Midbrain (tissue), 1 donor: ENCODE data around the gene CYLD.

Experiments used
- DNase-seq: peaks from one replicate; lab custom pipeline; 2025; lab: John Stamatoyannopoulos, UW

Gene CYLD

DNA sequence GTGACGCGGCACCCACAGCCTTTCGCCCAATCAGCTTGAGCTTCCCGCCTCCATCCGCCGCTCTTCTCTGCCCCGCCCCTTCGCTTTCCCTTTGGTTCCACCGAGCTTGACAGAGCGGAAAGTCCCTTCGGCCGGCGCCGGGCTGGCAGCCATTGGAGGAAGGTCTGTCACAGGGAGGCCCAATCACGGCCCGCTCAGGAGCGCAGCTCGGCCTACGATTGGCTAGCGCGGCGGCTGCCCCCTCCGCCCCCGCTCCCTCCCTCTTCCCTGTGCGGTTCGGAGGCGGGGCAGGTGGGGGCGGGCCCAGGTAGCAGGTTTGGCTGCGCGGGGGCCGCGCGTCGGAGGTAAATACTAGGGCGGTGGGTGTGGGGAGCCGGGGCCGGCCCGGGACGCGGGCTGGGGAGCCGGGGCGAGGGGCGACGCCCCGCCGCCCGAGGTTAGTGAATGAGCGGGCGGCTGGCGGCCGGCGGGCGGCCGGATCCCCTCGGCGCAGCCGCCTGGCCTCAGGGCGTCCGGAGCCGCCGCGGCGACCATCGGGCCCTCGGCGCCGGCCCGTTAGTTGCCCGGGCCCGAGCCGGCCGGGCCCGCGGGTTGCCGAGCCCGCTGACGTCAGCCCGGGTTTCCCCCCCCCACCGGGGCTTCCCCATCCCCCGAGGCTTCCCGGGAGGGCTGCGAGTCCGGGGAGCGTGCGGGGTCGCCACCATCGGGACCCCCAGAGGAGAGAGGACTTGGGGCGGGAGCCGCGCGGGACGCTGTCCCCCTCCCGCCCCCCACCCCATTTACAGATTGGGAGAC lies at the start of gene CYLD:
Gene CYLD (plus strand): TSS at position 306 of the 795 bp plus-strand sequence. CDS start 7,613 bp downstream, outside the sequence.
- peak; percentile 100 for DNase-seq

DNA sequence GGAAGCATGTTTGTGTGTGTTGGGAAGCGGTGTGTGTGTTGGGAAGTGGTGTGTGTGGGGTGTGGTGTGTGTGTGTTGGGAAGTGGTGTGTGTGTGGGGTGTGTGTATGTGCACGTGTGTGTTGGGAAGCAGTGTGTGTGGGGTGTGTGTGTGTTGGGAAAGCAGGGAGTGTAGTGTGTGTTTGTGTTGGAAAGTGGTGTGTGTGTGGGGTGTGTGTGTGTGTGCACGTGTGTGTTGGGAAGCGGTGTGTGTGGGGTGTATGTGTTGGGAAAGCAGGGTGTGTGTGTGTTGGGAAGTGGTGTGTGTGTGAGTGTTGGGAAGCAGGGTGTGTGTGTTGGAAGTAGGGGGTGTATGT lies 49.3 kb upstream of the CYLD start:
- DNase-seq: no peak

- DNase-seq: no peak
These were observed 48.7 kb upstream of the CYLD start, which contains the start of gene NOD2 for GRCh38 chr16:50692999-50693781. TSS of gene NOD2 (plus strand) at chr16:50693606. CDS start at chr16:50699496, 5,890 bp downstream.

DNA sequence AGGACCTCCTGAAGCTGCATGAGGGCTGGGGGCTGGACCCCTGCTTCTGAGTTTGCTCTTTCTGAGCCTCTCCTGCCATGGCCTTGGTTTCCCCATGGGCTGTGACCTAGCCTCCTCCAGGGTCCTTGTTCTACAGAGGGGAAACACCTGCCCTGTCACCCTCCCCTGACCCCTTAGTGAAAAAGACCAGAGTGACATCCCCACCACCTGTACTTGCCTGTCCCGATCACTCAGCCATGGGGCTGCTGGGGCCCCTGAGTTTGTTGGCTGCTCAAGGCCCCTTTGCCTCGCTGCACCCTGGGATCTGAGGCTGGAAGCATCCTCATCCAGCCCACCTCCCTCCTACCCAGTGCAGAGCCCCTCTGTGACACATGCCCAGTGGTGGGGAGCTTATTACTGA lies 47.7 kb upstream of the CYLD start:
- no peak for DNase-seq

- DNase-seq: no peak
These were observed 46.6 kb upstream of the CYLD start for GRCh38 chr16:50695017-50696000.

DNA sequence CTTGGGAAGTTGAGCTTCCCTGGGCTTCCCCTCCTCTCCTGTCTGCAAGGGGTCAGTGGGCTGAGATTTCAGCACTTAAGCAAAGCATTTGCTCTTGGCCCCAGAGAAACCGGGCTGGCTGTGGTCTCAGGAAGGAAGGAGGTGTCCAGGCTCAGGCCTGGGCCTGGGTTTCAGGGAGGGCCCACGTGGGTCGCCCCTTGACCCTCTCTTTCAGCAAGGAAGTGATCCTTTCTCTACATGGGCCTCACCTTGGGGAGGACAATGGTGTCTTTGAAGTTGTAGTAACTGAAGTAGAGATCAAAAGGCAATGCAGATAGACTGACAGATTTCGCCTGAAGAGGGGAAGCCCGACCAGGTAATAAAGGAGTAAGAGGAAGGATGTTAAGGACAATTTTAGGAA lies 45.8 kb upstream of the CYLD start:
- no peak for DNase-seq

DNA sequence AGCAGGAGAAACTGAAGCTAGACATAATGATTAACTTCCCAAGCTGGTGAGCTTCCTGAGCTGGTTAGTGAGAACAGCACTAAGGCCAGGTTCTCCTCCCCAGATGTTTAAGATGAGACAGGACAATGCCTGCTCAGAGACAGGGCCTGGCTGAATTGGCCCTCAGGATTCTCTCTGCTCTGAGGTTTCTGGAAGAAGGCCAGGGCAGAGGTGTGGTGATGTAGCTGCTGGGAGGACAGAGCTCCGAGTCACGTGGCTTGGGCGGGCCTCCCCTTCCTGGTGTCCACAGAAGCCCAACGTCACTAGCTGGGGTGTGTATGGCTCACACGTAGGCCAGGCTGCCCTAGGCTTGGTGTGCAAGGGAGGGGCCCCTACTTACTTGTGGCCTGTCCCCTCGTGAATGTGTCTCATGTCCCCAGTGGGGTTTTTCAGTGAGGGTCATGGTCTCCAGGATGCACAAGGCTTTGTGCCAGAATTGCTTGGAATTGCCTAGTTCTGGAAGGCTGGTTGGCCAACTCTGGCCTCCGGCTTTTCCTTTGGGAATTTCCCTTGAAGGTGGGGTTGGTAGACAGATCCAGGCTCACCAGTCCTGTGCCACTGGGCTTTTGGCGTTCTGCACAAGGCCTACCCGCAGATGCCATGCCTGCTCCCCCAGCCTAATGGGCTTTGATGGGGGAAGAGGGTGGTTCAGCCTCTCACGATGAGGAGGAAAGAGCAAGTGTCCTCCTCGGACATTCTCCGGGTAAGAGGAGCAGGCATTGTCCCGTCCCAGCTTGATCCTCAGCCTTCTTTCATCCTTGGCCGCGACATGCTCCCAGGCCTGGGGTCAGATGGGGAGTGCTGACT lies 45.1 kb upstream of the CYLD start:
- no peak for DNase-seq

DNA sequence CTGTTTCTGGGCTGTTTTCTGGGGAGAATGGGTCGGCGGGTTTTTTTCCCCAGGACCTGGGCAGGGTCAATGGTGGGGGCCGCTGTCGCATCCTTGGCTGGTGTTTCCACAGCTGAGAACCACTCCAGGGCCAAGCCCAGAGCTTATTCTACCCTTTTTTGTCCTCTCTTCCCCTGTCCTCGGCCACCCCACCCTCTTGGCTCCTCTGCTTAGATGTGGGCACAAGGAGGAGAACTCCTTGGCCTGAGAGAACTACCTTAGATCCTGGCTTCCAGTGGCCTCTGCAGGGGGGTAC lies 44.5 kb upstream of the CYLD start:
- no peak for DNase-seq

DNA sequence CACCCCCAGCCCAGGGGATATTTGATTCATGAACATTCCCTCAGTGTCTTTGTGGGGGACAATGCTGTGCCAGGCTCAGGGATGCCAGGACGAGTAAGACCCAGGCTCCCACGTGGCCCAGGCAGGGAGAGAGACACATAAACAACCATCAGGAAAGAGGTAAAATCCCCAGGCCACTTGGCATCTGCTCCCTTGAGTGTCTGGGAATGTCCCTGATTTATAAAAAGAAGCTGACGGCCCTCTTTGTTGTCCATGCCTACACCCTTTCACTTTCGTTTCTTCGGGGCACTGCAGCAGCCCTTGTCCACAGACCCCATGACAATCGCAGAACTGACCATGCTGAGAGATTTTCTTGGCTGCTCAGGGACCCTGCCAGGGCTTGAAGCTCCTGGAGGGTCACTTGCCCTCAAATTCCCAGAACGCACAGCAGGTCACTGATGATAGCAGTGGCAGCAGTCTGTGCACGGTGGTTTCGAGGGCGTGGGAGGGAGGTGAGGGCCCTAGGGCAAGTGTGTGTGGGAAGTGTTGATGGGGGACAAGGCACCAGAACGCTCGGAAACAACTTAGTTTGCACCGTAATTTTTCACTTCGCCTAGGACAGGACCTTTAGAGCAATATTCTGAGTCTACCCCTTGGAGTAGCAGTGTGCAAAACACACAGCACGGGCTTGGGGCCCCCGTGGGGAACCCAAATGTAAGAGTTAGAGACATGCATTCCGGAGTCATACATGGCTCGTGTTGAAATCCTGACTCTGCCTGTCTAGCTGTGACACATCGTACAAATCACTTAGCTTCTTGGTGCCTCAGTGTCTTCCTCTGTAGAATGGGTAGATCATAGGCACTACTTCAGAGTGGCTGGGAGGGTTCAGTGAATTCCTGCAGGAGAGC lies 43.8 kb upstream of the CYLD start:
- DNase-seq: peak; percentile 24

- no peak for DNase-seq
These were observed 42.3 kb upstream of the CYLD start for GRCh38 chr16:50699326-50700159.

DNA sequence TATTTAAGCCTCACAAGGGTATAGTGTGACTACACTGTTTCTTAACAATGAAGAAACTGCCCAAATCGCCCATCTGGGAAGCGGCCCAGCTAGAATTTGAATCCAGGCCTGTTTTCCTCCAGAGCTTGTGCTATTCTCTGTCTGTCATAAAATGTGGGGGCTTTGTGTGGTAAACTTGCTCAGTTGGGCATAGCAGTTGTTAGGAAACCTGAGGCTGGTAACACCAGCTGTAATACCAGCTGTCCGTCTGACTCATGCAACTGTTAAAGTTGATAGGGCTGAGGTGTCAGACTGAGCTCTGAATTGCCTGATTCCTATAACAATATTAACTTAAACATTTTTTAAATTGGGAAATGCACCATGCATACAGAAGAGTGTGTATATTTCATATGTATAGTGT lies 39.2 kb upstream of the CYLD start:
- no peak for DNase-seq

DNA sequence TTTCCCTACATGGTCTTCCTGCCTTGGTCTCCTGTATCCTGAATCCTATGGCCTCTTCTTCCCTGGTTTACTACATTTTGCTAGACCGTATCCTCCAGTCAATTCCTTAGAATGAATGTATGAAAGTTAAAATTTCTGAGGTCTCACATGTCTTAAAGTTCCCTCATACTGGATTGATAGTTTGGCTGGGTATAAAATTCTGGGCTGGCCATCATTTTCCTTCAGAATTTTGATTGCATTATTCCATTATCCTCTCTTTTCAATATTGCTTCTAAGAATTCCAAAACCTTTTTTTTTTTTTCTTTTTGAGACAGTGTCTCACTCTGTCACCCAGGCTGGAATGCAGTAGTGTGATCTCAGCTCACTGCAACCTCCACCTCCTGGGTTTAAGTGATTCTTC lies 37.6 kb upstream of the CYLD start:
- DNase-seq: no peak

DNA sequence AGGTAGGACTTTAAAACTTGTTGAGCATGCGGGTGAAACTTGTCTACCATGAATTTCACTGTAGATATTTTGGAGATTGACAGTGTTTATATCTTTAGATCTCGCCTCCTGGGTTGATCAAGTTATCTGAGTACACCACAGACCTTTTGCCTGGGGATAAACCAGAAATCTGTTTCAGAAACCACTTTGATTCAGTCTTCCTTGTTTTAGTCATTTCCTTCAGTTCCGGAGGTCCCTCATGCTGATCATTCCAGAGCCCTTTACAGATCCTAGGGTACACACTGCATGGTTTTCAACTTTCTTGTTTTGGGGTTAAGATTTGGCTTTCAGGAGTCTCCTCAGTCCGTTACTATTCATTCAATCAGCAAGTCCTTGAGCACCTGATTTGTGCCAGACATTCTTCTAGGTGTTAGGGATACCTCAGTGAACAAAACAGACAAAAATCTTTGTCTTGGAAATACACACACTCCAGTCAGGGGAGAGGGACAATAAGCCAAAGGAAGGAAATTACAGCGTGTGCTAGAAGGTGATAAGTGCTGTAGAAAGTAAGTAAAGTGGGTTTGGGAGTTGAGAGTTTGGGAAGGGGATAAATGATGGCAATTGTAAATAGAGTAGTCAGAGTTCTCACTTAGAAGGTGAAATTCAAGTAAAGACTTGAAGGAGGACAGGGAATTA lies 36.3 kb upstream of the CYLD start:
- DNase-seq: no peak

DNA sequence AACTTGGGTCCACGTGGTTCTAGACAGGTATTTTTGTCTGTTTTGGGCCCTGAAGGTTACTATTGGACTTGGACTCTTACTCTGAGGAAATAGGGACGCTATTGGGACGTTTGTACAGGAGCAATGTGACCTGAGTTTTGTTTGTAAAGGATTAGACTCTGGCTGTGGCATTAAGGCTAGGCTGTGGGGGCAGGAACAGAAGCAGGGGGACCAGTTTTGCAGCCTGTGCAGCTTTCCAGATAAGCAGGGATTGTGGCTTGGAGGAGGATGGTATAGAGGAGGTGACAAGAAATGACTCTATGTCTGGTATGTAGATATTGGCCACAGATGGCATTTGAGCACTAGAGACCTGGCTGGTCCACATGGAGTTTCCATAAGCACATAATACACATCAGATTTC lies 35.6 kb upstream of the CYLD start:
- no peak for DNase-seq

GRCh38 chr16:50708373-50709060 lies 33.4 kb upstream of the CYLD start:
- DNase-seq: no peak

GRCh38 chr16:50709061-50709684 lies 32.7 kb upstream of the CYLD start:
- DNase-seq: peak; percentile 5

DNA sequence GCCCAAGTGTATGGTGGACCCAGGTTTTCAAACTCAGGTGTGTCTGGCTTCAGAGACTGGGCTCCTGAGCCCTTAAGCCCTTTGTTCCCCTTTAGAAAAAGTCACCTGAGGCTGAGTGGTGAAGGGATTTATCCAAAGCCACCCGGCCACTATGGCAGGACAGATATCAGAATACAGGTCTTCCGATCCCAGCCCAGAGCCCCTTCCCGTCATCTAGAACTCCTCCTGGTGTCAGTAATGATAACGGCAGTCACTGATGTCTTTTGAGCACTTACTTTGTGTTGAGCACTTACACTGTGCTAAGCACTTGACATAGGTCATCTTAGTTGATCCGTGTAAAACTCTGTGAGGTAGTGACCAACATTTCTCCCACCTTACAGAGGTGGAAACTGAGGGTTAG lies 31.9 kb upstream of the CYLD start:
- DNase-seq: no peak

DNA sequence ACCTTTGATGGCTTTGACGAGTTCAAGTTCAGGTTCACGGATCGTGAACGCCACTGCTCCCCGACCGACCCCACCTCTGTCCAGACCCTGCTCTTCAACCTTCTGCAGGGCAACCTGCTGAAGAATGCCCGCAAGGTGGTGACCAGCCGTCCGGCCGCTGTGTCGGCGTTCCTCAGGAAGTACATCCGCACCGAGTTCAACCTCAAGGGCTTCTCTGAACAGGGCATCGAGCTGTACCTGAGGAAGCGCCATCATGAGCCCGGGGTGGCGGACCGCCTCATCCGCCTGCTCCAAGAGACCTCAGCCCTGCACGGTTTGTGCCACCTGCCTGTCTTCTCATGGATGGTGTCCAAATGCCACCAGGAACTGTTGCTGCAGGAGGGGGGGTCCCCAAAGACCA lies 30.8 kb upstream of the CYLD start:
- no peak for DNase-seq
